Measurements from ENCODE around the gene GARIN6.
"Not testable (repeated sequence)": the region's sequence is repeated elsewhere in the genome, so short reads cannot be mapped to it uniquely, and the experiment has no call there.

GARIN6 gene

GRCh38 chr12:99647453-99647852, at the start of gene GARIN6:
GARIN6 (plus strand) TSS chr12:99647753; CDS start chr12:99648175, 422 bp downstream.
- no peak for DNase-seq (ENCODE audit: low read depth in 2 of 2)

GRCh38 chr12:99598785-99599184, 48.8 kb upstream of the GARIN6 start:
- DNase-seq (ENCODE audit: low read depth in 2 of 2), result no peak

- DNase-seq (ENCODE audit: low read depth in 2 of 2), result no peak
These were observed 47.2 kb upstream of the GARIN6 start for GRCh38 chr12:99600388-99600787.

GRCh38 chr12:99609455-99610181, 37.9 kb upstream of the GARIN6 start:
- no peak for DNase-seq (ENCODE audit: low read depth in 2 of 2)

- DNase-seq (ENCODE audit: low read depth in 2 of 2), result no peak
These were observed 36.4 kb upstream of the GARIN6 start for GRCh38 chr12:99611117-99611516.

GRCh38 chr12:99611599-99611998, 36.0 kb upstream of the GARIN6 start:
- no peak for DNase-seq (ENCODE audit: low read depth in 2 of 2)

- no peak for DNase-seq (ENCODE audit: low read depth in 2 of 2)
These were observed 28.9 kb upstream of the GARIN6 start for GRCh38 chr12:99618657-99619056.

GRCh38 chr12:99619389-99620158, 28.0 kb upstream of the GARIN6 start:
- no peak for DNase-seq (ENCODE audit: low read depth in 2 of 2)

GRCh38 chr12:99620159-99620479, 27.4 kb upstream of the GARIN6 start:
- DNase-seq (ENCODE audit: low read depth in 2 of 2), result no peak

GRCh38 chr12:99624591-99624990, 23.0 kb upstream of the GARIN6 start:
- not testable (repeated sequence) for DNase-seq (ENCODE audit: low read depth in 2 of 2)

GRCh38 chr12:99627459-99627858, 20.1 kb upstream of the GARIN6 start:
- no peak for DNase-seq (ENCODE audit: low read depth in 2 of 2)

- DNase-seq (ENCODE audit: low read depth in 2 of 2), result no peak
These were observed 2.9 kb upstream of the GARIN6 start for GRCh38 chr12:99644629-99645028.

GRCh38 chr12:99648183-99648582, 630 bp downstream of the GARIN6 start:
- no peak for DNase-seq (ENCODE audit: low read depth in 2 of 2)

- no peak for DNase-seq (ENCODE audit: low read depth in 2 of 2)
These were observed 2.0 kb downstream of the GARIN6 start for GRCh38 chr12:99649551-99649950.

GRCh38 chr12:99658671-99659349, 11.3 kb downstream of the GARIN6 start:
- DNase-seq (ENCODE audit: low read depth in 2 of 2), result no peak

GRCh38 chr12:99670635-99671034, 23.1 kb downstream of the GARIN6 start:
- no peak for DNase-seq (ENCODE audit: low read depth in 2 of 2)

GRCh38 chr12:99680276-99680675, 32.7 kb downstream of the GARIN6 start:
- no peak for DNase-seq (ENCODE audit: low read depth in 2 of 2)

GRCh38 chr12:99686142-99686541, 38.6 kb downstream of the GARIN6 start:
- DNase-seq (ENCODE audit: low read depth in 2 of 2), result no peak

- DNase-seq (ENCODE audit: low read depth in 2 of 2), result no peak
These were observed 47.5 kb downstream of the GARIN6 start for GRCh38 chr12:99695050-99695449.

All from stimulated activated CD4-positive, alpha-beta T cell treated with anti-CD3 and anti-CD28 coated beads, Interleukin-1b, Interleukin-23, amount 100 ng/mL, for 1 hour (primary cell).